IPS DF 4.7 (cell line): ENCODE data around the gene NAALADL2.

Experiments used
- DNase-seq: peaks from one replicate; pipeline ENCODE4 v3.0.0-alpha.2; 2013; ENCODE audit warnings: low spot score; ENCODE audit errors: extremely low read depth

The NAALADL2 gene

GRCh38 chr3:175198991-175199783, 340.1 kb downstream of the NAALADL2 start:
- no peak for DNase-seq

- DNase-seq = no peak
Measured at GRCh38 chr3:175199961-175200360, 340.8 kb downstream of the NAALADL2 start.

GRCh38 chr3:175200391-175201095, 341.4 kb downstream of the NAALADL2 start:
- DNase-seq = no peak

DNA sequence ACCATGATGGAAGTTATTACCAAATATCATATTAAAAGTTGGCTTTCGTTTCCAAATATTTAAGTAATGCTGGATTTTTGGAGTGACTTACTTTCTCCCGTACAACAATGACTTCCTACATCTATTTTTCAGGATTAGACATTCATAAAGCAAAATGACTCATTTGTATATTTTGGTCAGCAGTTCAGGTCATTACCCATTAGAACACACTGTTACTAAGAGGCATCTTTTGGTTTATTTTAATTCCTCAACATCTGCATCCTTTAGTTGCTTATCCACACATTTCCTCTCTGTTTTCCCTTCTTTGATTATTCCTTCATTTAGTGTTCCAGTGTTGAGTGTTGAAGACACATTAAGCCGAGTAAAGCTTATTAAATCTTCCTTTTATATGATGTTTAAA, 348.2 kb downstream of the NAALADL2 start:
- no peak for DNase-seq

DNA sequence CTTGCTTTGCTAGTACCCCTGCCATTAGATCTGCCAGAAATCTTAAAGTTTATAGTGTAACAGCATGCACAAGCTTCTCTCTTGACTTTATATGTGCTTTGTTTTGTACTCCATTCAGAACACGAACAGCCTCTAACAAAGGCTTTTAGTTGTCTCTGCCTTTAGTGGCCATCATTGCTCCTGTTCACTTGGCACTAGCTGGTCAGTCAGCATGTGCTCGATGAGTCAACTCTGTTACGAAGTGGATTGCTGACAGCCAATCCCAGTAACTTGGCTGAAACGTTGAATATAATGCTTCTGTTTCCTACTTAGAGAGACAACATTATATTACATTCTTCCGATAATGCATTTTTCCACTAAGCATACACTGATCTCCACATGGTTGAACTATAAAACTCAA, 349.2 kb downstream of the NAALADL2 start:
- no peak for DNase-seq

GRCh38 chr3:175211466-175211865, 352.3 kb downstream of the NAALADL2 start:
- no peak for DNase-seq

- DNase-seq = no peak
Measured at GRCh38 chr3:175212896-175213295, 353.8 kb downstream of the NAALADL2 start.

DNA sequence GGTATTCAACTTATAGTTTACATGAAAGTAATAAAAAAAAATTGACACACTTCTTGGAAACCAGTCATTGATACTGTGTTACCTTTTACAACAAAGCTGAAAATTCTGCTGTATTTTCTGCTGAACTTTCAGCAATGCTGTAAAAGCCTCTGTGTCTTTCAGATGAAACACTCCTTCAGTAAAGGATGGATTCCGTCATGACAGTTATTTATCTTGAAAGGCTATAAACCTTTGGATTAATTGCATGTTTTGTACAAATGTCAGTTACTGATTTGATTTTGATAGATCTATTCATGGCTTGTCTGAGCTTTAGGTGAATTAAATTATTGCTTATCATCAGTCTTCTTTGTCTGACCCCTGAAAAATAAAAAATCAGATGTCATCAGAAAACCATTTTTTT, 355.1 kb downstream of the NAALADL2 start:
- no peak for DNase-seq

DNA sequence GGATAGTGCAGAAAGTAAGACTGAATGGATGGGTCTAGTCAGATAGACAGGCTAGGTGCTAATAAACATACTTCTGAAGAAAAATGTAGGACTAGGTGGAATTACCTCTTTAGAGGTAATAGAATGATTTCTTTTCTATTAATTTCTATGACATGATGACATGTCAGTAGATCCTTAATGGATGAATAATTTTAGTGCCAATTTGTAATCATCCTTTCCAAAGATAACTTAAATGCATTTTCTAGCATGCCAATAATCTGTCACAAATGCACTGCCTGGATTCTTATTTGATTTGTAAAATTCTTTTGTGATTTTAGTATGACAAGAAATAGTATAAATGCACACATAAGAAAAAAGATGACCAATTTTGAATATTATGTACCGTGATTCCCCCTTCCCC, 356.7 kb downstream of the NAALADL2 start:
- DNase-seq = no peak

DNA sequence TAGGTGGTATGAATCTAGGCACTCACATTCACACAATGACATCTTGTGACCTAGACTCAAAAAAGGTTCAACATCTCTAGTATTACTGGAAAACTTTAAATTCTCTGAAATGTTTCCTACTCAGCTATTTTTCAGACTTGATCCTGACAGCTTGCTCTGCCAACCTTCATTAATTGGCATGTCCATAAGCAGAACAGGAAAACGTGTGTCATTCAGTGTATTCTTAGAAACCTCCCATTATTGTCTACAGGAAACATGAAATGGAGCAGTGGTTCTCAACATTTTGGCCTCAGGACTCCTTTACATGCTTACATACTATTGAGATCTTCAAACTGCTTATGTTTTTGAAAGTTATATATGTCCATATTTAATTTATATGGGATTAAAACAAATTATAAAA, 363.2 kb downstream of the NAALADL2 start:
- no peak for DNase-seq

DNA sequence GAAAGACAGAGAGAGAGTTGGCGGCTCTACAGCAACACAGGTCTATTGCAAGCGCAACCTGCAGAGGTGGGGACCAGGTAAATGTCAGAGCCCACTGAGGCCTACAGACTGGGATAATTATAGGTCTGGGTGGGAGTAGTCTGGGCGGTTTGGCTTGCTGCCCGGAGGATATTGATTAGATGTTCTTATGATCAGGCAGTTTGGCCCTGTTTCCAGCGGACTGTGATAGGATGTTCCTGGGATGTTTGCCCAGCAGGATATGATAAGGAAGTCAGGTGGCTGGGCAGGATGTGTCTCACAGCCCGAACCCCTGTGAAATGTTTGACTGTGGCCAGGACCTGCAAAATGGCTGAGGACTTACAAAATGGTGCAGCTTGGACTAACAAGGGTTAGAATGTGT, 364.9 kb downstream of the NAALADL2 start:
- no peak for DNase-seq

GRCh38 chr3:175226444-175226843, 367.3 kb downstream of the NAALADL2 start:
- DNase-seq = no peak

GRCh38 chr3:175227126-175227525, 368.0 kb downstream of the NAALADL2 start:
- no peak for DNase-seq

DNA sequence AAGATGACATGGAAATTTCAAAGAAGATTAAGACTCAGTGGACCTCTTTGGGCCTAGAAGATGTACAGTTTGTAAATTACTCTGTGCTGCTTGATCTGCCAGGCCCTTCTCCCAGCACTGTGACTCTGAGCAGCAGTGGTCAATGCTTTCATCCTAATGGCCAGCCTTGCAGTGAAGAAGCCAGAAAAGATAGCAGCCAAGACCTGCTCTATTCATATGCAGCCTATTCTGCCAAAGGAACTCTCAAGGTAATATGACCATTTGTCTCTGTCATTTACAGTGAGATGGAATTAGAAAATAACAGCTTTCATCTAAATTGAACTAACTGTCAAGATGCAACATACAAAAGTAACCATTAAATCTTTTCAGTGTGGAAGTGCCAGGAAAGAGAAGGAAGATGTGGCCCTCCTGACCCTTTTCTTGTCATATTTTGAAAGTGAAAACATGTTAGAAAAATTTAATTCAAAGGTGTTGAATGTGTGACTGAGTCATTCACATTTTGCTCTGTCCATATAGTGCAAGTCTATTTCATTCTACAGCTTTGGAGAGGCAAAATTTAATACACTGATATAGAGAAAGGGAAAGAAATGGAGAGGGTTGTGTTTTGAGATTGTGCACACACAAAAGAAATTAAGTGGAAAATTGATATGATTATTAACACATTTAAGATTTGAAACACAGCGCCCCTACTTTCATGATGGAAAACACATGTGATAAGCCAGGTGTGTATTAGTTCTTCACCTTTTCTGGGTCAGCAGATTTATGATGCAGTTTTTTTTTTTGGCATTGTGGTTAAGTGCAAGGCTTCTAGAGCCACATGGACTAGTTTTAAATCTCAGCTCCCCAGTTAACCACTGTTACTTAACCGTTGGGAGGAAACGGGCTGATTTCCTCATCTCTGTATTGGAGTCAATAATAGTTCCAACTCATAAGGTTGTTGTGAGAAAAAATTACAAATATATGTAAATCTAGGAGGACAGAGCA, 375.1 kb downstream of the NAALADL2 start:
- no peak for DNase-seq

GRCh38 chr3:175238801-175239200, 379.7 kb downstream of the NAALADL2 start:
- no peak for DNase-seq

- no peak for DNase-seq
Measured at GRCh38 chr3:175240921-175241320, 381.8 kb downstream of the NAALADL2 start.

DNA sequence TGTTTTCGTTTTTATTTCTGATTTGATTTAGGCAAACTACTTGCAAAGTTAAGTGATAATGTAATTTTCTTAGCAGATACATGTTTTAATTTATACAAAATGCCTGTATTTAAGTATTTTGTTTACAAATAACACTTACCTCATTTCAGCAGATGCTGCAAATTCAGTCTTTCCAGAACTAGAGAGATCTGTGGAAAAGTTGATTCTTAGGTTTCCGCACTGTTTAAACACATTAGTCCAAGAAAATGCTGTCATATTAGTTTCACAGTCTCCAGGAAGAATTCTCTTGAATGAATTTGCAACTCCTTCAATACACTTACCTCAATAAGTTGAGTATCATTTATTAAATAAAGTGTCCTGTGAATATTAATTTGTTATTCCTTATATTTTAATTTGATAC, 383.1 kb downstream of the NAALADL2 start:
- DNase-seq = no peak

DNA sequence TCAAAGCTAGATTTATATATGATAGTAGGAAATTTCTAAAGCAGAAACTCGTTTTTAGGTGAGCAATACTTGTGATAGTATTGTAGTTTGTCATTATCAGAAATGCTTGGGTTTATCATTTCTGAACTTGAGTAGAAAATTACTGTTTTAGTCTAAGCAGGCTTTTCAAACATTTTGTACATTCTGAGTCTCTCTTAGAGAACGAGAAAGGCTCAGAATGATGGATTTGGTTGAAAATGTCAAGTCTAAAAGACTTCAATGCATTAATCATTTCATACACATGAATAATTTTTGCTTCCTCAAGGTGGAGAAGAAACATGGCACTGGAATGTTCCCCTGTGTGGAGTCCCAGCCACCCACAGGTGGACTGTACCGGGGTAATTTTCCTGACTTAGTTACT, 387.1 kb downstream of the NAALADL2 start:
- no peak for DNase-seq

GRCh38 chr3:175246766-175247165, 387.6 kb downstream of the NAALADL2 start:
- DNase-seq = no peak

DNA sequence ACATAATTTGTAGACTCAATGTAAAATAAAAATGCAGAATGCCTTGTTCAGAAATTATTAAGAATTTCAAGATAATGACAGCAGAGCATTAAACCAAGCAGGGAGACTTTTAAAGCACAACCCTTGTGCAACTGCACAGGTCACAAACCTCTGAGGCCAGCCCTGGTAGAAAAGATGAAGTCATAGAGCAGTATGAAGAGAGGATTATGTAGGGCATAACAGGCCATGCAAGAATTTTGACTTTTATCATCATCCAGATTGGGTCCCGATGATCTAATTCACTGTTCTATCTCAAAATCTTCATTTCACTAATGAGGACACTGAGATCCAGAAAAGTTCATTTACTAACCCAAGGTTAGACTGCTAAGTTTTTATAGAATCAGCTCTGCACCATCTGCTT, 388.5 kb downstream of the NAALADL2 start:
- no peak for DNase-seq

DNA sequence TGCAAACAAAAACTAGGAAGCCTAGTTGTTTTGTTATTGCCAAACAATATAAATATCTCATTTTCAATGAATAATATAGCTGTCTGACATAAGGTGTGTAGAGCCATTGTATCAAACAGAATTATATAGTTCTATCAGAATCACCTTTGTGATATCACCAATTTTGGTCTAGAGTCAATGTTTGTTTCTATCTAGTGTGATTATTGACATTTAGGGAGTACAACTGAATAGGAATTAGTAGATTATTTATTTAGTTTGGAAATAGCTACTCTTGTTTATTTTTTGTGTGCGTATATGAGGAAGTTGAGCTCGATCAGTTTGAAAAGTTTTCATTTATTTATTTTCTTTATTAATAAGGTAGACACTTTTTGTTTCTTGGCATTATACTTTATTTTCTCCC, 389.7 kb downstream of the NAALADL2 start:
- DNase-seq = no peak

- DNase-seq = no peak
Measured at GRCh38 chr3:175255698-175256097, 396.6 kb downstream of the NAALADL2 start.
